HG02943 (cell line): Measurements from ENCODE around the gene SCIMP.
"Not testable (repeated sequence)": the region's sequence is repeated elsewhere in the genome, so short reads cannot be mapped to it uniquely, and the experiment has no call there.

Source experiments
- ATAC-seq: cut with Tn5 transposase; IDR thresholded peaks from one replicate; pipeline ENCODE4 v1.9.1; 2021; ENCODE audit warnings: mild to moderate bottlenecking, low read depth, moderate library complexity; ENCODE audit not compliant: unreplicated experiment

SCIMP gene

GRCh38 chr17:5191541-5192417, 42.9 kb downstream of the SCIMP start, which contains the start of gene ZNF594:
ZNF594 (minus strand) TSS chr17:5191868; CDS start chr17:5184256, 7,612 bp downstream.
- peak; percentile 89 for ATAC-seq

DNA sequence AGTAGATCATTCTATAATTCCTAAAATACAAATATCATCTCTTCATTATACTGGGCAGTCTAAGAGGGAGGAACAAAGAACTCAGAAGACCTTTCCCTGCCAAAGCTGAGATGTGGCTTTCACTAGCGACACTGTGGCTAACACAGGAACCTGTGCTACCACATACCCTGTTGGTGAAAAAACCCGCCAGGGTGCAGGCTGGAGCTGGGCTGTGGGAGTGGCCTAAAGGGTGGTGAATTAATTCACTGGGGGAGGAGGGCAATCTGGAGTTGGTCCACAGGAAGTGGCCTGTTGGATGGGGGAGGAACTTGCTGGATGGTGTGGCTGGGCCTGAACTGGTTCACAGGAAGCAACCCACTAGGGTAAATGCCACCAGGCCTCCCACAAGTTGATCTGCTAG, 50.4 kb downstream of the SCIMP start:
- ATAC-seq: no peak

- ATAC-seq: no peak
Measured at GRCh38 chr17:5183410-5183793, 51.3 kb downstream of the SCIMP start.

- ATAC-seq: no peak
Measured at GRCh38 chr17:5182597-5183409, 51.9 kb downstream of the SCIMP start.

DNA sequence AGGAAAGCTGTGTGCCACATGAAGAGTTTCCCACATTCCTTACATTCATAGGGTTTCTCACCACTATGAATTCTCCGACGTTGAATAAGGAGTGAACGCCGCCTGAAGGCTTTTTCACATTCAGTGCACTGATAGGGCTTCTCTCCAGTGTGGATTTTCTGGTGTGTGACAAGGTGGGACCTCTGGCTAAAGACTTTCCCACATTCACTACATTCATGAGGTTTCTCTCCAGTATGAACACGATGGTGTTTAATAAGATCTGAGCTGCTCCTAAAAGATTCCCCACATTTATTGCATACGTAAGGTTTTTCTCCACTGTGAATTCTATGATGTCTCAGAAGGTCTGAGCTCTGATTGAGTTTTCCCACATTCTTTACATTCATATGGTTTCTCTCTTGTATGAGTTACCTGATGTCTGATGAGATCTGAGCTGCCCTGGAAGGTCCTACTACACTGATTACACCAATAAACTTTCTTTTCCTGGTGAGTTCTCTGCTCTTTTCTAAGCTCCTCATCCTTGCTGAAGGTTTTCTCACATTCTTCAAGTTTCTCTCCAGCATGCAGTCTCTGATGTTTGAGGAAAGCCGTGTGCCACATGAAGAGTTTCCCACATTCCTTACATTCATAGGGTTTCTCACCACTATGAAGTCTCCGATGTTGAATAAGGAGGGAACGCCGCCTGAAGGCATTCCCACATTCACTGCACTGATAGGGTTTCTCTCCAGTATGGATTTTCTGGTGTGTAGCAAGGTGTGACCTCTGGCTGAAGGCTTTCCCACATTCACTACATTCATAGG, 53.0 kb downstream of the SCIMP start:
- ATAC-seq: no peak

DNA sequence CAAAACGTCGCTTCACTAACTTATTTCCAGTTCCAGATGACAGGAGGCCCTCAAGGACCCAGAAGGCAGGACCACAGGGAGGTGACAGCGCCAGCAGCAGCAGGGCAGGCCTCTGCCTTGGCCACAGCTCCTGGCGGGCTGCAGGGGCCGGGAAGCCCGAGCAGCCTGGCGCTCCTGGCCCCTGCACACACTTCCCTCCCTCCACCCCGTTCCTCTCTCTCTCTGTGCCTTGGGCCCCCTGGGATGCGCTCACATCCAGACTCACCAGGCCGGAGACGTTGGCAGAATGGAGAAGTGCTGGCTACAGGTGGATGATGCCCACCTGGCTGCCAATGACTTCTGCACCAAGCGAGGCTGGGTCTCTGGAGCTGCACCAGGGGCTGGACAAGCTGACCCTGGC, 55.7 kb downstream of the SCIMP start:
- no peak for ATAC-seq

- not testable (repeated sequence) for ATAC-seq
Measured at GRCh38 chr17:5175027-5175426, 59.6 kb downstream of the SCIMP start.

DNA sequence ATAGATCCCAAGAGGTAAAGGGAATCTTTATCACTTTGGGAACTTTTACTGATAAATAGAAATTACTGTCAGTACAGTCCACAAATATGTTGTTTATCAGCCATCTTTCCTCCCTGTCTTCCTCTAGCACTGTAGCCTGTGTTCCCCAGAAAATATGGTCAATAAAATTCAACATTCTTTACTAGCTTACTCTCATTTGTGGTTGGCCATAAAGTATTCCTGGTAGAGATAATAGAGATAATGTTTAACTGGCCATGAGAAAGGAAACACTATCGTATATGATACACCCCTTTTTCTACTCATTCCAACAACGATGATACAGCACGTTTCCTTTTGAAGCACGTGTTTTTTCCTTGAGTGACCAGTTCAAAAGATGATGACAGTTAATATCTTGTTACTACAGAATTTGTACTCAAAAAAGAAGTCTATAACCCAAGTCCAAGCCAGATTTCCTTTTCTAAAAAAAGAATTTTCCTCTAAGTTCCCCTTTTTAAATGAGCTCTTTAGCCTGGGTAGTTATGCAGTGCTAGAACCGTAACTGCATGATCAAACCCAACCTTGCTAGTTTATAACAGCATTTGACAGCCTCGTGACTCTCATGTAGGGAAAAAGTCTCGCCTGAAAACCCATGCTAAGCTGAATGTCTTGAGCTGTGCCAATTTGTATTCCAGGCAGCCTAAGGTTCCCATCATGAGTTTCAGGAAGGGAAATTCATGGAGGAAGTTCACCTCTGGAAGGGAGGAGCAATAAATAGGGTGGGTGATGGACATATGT, 68.7 kb downstream of the SCIMP start:
- not testable (repeated sequence) for ATAC-seq

GRCh38 chr17:5164436-5164835, 70.2 kb downstream of the SCIMP start:
- ATAC-seq: no peak

DNA sequence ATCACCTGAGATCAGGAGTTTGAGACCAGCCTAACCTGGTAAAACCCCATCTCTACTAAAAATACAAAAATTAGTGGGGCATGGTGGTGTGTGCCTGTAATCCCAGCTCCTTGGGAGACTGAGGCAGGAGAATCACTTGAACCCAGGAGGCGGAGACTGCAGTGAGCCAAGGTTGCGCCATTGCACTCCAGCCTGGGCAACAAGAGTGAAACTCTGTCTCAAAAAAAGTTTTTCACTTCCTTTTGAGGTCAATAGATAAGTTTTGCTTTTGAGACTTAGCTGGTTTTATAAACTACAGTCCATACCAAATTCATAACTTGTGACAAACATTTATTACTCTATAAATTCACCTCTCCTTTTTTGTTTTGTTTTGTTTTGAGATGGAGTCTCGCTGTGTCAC, 72.9 kb downstream of the SCIMP start:
- ATAC-seq: not testable (repeated sequence)

DNA sequence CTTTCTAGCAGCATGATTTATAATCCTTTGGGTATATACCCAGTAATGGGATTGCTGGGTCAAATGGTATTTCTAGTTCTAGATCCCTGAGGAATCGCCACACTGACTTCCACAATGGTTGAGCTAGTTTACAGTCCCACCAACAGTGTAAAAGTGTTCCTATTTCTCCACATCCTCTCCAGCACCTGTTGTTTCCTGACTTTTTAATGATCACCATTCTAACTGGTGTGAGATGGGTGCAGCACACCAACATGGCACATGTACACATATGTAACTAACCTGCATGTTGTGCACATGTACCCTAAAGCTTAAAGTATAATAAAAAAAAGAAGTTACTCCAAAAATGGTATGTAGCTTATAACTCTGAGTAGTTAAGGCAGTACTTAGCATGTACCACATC, 74.0 kb downstream of the SCIMP start:
- not testable (repeated sequence) for ATAC-seq
